ENCODE results near the gene SNCB. TPM values are rescaled to one million over a fixed set of nuclear protein-coding genes. Genes with fewer than 3 reads are reported as not detected.

Gene SNCB
- total RNA-seq, 1 donor from 2014 or later = 0.16 TPM

DNA sequence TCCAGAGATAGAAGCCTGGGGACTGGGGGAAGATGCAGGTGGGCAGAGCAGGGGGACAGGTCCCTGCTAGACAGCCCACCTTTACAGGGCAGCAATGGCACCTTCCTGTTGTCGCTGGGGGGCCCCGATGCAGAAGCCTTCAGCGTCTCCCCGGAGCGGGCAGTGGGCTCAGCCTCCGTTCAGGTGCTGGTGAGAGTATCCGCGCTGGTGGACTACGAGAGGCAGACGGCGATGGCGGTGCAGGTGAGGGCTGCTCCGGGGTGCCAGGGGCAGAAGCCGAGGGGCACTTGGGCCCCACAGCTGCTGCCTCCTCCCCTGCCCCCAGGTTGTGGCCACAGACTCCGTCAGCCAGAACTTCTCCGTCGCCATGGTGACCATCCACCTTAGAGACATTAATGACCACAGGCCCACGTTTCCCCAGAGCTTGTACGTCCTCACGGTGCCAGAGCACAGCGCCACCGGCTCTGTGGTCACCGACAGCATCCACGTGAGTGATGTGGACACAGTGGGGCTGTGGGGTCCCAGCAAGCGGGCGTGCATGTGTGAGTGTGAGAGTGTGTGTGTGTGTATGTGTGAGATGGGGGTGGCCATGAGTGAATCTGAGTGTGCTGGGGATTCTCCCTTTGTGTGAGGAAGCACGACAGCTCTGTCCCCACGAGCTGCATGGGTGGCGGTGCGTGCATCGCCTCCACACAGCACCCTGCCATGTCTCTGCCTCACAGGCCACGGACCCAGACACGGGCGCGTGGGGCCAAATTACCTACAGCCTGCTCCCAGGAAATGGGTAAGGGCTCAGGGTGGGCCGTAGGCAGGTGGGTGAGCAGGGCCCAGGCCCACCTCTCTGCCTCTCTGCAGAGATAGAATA is 52.8 kb downstream of the SNCB start:
- DNase-seq (ENCODE audit: low read depth) = no peak

- DNase-seq (ENCODE audit: low read depth) = no peak
Measured at GRCh38 chr5:176575488-176576422, 54.6 kb downstream of the SNCB start.

DNA sequence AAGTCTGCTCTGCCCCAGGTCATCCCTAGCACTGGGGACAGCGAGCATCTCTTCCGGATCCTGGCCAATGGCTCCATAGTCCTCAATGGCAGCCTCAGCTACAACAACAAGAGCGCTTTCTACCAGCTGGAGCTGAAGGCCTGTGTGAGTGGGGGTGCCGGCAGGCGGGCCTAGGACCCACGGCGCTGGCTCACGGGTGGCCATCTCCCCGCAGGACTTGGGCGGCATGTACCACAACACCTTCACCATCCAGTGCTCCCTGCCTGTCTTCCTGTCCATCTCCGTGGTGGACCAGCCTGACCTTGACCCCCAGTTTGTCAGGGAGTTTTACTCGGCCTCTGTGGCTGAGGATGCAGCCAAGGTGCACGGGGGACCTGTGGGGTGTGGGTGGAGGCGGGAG is 55.3 kb downstream of the SNCB start:
- DNase-seq (ENCODE audit: low read depth) = no peak

- DNase-seq (ENCODE audit: low read depth) = no peak
Measured at GRCh38 chr5:176574297-176574591, 56.1 kb downstream of the SNCB start.

- DNase-seq (ENCODE audit: low read depth) = peak; percentile 63
Measured at GRCh38 chr5:176573564-176574296, 56.6 kb downstream of the SNCB start.

Small RNA genes lying within 50 kb of the gene (microRNA-seq; reads per million reads assigned to microRNA genes)
- not detected for gene MIR4281

Other genes with a start within 250 kb of the SNCB start
- gene NOP16, start 241.9 kb downstream of the SNCB start, total RNA-seq = 17.4 and 29.7 TPM in 2 replicates
- gene HIGD2A, start 241.8 kb downstream of the SNCB start, total RNA-seq = 123 and 125 TPM in 2 replicates
- gene CLTB, start 214.0 kb downstream of the SNCB start, total RNA-seq = 211 and 223 TPM in 2 replicates
- gene FAF2, start 182.1 kb downstream of the SNCB start, total RNA-seq = 23.5 and 25.0 TPM in 2 replicates
- gene RNF44, start 93.1 kb downstream of the SNCB start, total RNA-seq = 9.6 and 10.6 TPM in 2 replicates
- not detected in 2 replicates for gene CDHR2, start 81.2 kb downstream of the SNCB start, total RNA-seq
- gene GPRIN1, start 20.4 kb downstream of the SNCB start, total RNA-seq = 5.2 and 9.6 TPM in 2 replicates
- gene EIF4E1B, start 141 bp upstream of the SNCB start, total RNA-seq = not detected in 2 replicates
- gene TSPAN17, start 16.9 kb upstream of the SNCB start, total RNA-seq = 47.9 and 50.0 TPM in 2 replicates
- 0.21 and 0.68 TPM in 2 replicates for gene UNC5A, start 180.0 kb upstream of the SNCB start, total RNA-seq

Data from myocyte (in vitro differentiated cells).